ENCODE results near the gene FGD2. TPM values are rescaled to one million over a fixed set of nuclear protein-coding genes. Genes with fewer than 3 reads are reported as not detected.

The FGD2 gene
- total and polyA plus RNA-seq, 10 of the 15 experiments (the other 5 are each of a cell fraction or from before 2014, with no cell fraction given) = 5.2 to 88.1 (median 33.2) TPM

- H3K4me3 ChIP-seq = peak overlapping the region; percentile 93; the same call in 1 of the 2 replicates
- ChIA-PET SMC1A (ENCODE audit: uncharacterized antibody, unreplicated experiment) (interaction anchor here (1.5 to 5.0 kb wide), 2 partner anchors 35 to 98 kb away, joined by 3 to 32 read pairs; no protein-coding TSS in a partner anchor), POLR2A (interaction anchor here (1.0 kb wide), 1 partner anchor 8 kb away, joined by 3 read pairs; no protein-coding TSS in a partner anchor), RAD21 (ENCODE audit: unreplicated experiment) (interaction anchor here (1.5 to 5.5 kb wide), 3 partner anchors 21 to 35 kb away, joined by 4 to 35 read pairs (median 4); no protein-coding TSS in a partner anchor), CTCF (interaction anchor here (0.6 to 3.7 kb wide), 3 partner anchors 18 to 222 kb away, joined by 4 to 49 read pairs (median 4); no protein-coding TSS in a partner anchor)
- no peaks in the 10 kb centered on the region for H3K9me3 ChIP-seq (replicated peaks; ENCODE audit: control insufficient read depth, insufficient read depth, low read length)
- DNase-seq (ENCODE audit: low read depth, low spot score) (no peak), FAIRE-seq (no peak), ATAC-seq (no peak)
- H4K20me1 ChIP-seq (ENCODE audit: control insufficient read depth, insufficient read depth) = peaks cover 14% of the 10 kb centered on the region
- intact Hi-C loops (cut with micrococcal nuclease; ENCODE audit: unreplicated experiment) (no loop called here), in situ Hi-C loops (cut with MboI) (no loop called here)
- no peak overlapping the region for H2AFZ ChIP-seq (ENCODE audit: control insufficient read depth, low read depth, low read length)
- no TSS peak for BruUV-seq (replicated peaks)
- H3K4me2 ChIP-seq (ENCODE audit: control insufficient read depth, insufficient read depth) = peak overlapping the region; percentile 85
- peaks cover 3 to 8% of the 10 kb centered on the region in 2 experiments for H3K36me3 ChIP-seq (ENCODE audit: control insufficient read depth in 2 of 2, insufficient read depth in 2 of 2, low read length in 1 of 2)
- no peaks in the 10 kb centered on the region for H3K27me3 ChIP-seq (replicated peaks in 1 of 2; ENCODE audit: control insufficient read depth in 2 of 2, insufficient read depth in 2 of 2, low read length in 1 of 2)
- H3K4me1 ChIP-seq (ENCODE audit: control insufficient read depth, insufficient read depth, low read length) = peaks cover 9% of the 10 kb centered on the region
- peaks cover 67% of the 10 kb centered on the region for H3K79me2 ChIP-seq (ENCODE audit: control insufficient read depth, insufficient read depth, low read length)
- WGBS (ENCODE audit: insufficient coverage, insufficient replicate concordance, low lambda C conversion rate, missing lambda C conversion rate) = 97% methylated on average over 3 of the region's 3 CpGs
- H3K27ac ChIP-seq (ENCODE audit: control insufficient read depth, insufficient read depth) = no peak overlapping the region
- peak overlapping the region; percentile 9; the same call in 1 of the 2 replicates for H3K9ac ChIP-seq (ENCODE audit: control insufficient read depth, insufficient read depth, low read length)
- TF ChIP-seq ZBTB40 (IDR thresholded peaks at IDR 0.05; ENCODE audit: borderline replicate concordance) (no peak), MYC (IDR thresholded peaks at IDR 0.05; ENCODE audit: insufficient read depth, insufficient read length, insufficient replicate concordance, low read length, severe bottlenecking) (no peak), SPI1 (IDR thresholded peaks at IDR 0.05; ENCODE audit: borderline replicate concordance, insufficient read depth, low read depth, low read length) (no peak), IKZF1 (conservative IDR thresholded peaks at IDR 0.05) (no peak), ASH2L (IDR thresholded peaks at IDR 0.05; ENCODE audit: borderline replicate concordance, low read depth) (no peak), IRF3 (IDR thresholded peaks at IDR 0.05) (no peak), NFYB (IDR thresholded peaks at IDR 0.05; ENCODE audit: insufficient read depth, low read depth, low read length) (no peak), CHD1 (IDR thresholded peaks at IDR 0.05; ENCODE audit: low read depth, low read length) (no peak), CHD4 (IDR thresholded peaks at IDR 0.05) (no peak), SKIL (IDR thresholded peaks at IDR 0.05; ENCODE audit: low read depth, poor library complexity, severe bottlenecking) (no peak), ELK1 (IDR thresholded peaks at IDR 0.05; ENCODE audit: low read depth, low read length) (no peak), SP1 (IDR thresholded peaks at IDR 0.05; ENCODE audit: low read depth, low read length) (no peak), ZZZ3 (IDR thresholded peaks at IDR 0.05; ENCODE audit: control insufficient read depth, insufficient read length, low read depth) (no peak), NR2C1 (IDR thresholded peaks at IDR 0.05) (no peak), TARDBP (IDR thresholded peaks at IDR 0.05; ENCODE audit: borderline replicate concordance) (no peak)
Measured at GRCh38 chr6:36983538-36983937, 21.9 kb upstream of the FGD2 start.
